Mesothelial cell of epicardium (in vitro differentiated cells): Measurements from ENCODE around the gene MTLN. TPM values are rescaled to one million over a fixed set of nuclear protein-coding genes. Genes with fewer than 3 reads are reported as not detected.
"Not testable (repeated sequence)": the region's sequence is repeated elsewhere in the genome, so short reads cannot be mapped to it uniquely, and the experiment has no call there.

Experiments
- DNase-seq, 2 experiments: peaks; one replicate each; pipeline ENCODE4 v3.0.0; 2021; ENCODE audit warnings: low spot score in 2 of 2; ENCODE audit not compliant: unreplicated experiment in 2 of 2
- H3K27ac Mint-ChIP-seq: 2 replicates; pipeline ENCODE4 v1.8.0; 2021; ENCODE audit warnings: mixed read lengths
- H3K27me3 Mint-ChIP-seq: 2 replicates; pipeline ENCODE4 v1.8.0; 2021; ENCODE audit warnings: low read depth, mixed read lengths
- H3K36me3 Mint-ChIP-seq: 2 replicates; pipeline ENCODE4 v1.8.0; 2021; ENCODE audit warnings: mixed read lengths
- H3K4me1 Mint-ChIP-seq: 2 replicates; pipeline ENCODE4 v1.8.0; 2021; ENCODE audit warnings: mixed read lengths
- H3K4me3 Mint-ChIP-seq: 2 replicates; pipeline ENCODE4 v1.8.0; 2021; ENCODE audit warnings: mild to moderate bottlenecking, moderate library complexity, mixed read lengths
- H3K9me3 Mint-ChIP-seq: 2 replicates; pipeline ENCODE4 v1.8.0; 2021; ENCODE audit warnings: mixed read lengths
- total RNA-seq: library from RNA; stranded (reverse); gene quantifications from 3 replicates; pipeline ENCODE4 v1.2.1, GENCODE V29; 2021
- TF ChIP-seq, protein P1 (sequence below): fragments of 200-600 bp; sonication (generic); IDR thresholded peaks from one replicate; pipeline ENCODE4 v1.5.0; 2021; ENCODE audit warnings: antibody characterized with exemption; ENCODE audit not compliant: unreplicated experiment

Gene MTLN, protein sequence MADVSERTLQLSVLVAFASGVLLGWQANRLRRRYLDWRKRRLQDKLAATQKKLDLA
- total RNA-seq = 6.9 to 10.1 TPM (median 7.6 TPM) in 3 replicates

DNA sequence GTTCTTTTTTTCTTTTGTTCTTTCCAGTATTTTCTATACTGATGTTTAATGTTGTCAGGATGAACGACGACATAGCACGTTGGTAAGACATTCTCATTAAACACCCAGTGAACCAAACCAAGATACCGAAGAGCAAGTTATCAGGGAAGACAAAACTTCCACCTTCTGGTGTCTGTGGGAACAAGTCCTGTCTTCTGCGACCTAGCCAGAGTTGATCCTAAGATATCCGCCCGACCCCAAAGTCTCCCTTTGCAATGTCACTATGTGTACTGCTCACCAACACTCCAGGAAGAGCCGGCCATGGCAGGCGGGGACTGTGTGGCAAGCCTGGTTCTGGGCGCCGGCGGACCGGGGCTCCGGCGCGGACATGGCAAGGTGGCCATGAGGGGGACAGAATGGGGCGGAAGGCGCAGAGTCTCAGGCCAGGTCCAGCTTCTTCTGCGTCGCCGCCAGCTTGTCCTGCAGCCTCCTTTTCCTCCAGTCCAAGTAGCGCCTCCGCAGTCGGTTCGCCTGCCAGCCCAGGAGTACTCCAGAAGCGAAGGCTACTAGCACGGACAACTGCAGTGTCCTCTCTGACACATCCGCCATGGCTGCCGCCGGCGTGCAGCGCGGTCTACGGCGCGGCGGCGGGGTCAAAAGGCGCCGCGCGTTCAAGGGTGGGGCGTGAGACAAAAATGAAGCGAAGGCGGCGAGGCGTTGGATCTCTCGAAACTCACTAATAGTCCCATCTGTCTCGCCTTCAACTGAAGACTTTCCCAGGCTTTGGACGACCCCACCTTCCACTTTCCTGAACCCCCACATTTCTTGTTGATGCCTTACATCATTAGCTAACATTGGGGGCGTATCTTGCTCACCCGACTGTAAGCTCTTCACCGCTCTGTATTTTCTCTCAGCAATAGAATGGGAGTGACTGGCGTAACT is at the start of gene MTLN:
Gene MTLN (minus strand): TSS at position 610 of the 921 bp plus-strand sequence. CDS start 22 bp downstream, at position 588.
- no peaks in the 10 kb centered on the region for H3K36me3 Mint-ChIP-seq
- H3K9me3 Mint-ChIP-seq = peaks cover 9% of the 10 kb centered on the region
- H3K4me3 Mint-ChIP-seq = peak within 1 kb of the TSS; percentile 84
- H3K27me3 Mint-ChIP-seq = peaks cover 19% of the 10 kb centered on the region
- peaks cover 4% of the 10 kb centered on the region for H3K4me1 Mint-ChIP-seq
- H3K27ac Mint-ChIP-seq = peak within 1 kb of the TSS; percentile 89
- peak in 1 of 2 experiments; percentile 40 for DNase-seq
- TF ChIP-seq, protein P1, sequence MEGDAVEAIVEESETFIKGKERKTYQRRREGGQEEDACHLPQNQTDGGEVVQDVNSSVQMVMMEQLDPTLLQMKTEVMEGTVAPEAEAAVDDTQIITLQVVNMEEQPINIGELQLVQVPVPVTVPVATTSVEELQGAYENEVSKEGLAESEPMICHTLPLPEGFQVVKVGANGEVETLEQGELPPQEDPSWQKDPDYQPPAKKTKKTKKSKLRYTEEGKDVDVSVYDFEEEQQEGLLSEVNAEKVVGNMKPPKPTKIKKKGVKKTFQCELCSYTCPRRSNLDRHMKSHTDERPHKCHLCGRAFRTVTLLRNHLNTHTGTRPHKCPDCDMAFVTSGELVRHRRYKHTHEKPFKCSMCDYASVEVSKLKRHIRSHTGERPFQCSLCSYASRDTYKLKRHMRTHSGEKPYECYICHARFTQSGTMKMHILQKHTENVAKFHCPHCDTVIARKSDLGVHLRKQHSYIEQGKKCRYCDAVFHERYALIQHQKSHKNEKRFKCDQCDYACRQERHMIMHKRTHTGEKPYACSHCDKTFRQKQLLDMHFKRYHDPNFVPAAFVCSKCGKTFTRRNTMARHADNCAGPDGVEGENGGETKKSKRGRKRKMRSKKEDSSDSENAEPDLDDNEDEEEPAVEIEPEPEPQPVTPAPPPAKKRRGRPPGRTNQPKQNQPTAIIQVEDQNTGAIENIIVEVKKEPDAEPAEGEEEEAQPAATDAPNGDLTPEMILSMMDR = no peak

DNA sequence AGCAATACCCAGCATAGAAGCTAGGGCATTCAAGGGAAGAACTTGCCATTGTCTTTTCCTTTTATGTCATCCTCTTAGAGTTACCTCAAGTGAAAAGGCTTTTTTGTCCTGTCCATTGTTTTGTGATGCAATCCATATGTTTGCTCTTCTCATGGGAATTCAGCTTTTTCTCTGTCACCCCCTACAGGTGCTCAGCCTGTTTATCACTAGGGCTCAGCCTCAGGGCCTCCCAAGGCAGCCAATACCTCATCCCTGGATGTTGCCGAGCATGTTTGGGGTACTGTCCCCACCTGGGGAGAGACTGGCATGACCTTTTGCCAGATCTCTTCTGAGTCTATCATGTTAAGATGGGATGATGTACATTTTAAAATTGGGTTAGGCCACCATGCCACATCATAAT is 49.6 kb upstream of the MTLN start:
- not testable (repeated sequence) for H3K36me3 Mint-ChIP-seq, H3K9me3 Mint-ChIP-seq, H3K4me1 Mint-ChIP-seq, H3K27me3 Mint-ChIP-seq, DNase-seq, H3K27ac Mint-ChIP-seq, H3K4me3 Mint-ChIP-seq

DNA sequence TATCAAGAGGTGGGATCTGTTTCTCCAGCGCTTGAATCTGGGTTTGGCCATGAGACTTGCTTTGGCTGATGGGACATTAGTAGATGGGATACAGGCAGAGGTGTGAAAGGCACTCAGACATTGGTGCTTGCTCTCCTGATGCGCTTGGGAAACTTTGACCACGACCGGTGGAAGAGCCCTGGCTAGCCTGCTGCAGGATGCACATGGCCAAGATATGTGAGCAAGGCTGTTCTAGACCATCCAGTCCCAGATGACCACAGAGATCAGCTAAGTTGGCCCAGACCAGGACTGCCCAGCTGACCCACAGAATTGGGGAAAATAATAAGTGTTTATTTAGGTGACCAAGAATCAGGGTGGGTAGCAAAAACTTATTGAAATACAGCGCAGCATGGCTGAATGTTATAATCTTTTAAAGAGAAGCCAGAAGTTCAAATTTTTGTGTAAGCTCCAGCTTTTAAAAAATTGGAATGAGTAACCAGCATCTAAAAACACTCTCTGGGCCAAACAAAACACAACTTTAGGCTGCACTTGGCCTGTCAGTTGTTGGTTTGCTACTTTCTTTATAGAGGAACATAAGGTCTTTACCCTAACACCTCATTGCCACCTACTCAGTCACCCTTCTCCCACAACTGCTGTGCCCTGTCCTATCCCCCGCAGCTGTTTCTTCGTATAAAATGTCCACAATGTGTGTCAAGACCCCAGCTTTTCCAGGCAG is 35.9 kb upstream of the MTLN start:
- not testable (repeated sequence) for H3K9me3 Mint-ChIP-seq, H3K27ac Mint-ChIP-seq, H3K4me3 Mint-ChIP-seq, H3K4me1 Mint-ChIP-seq, H3K36me3 Mint-ChIP-seq, DNase-seq, H3K27me3 Mint-ChIP-seq

DNA sequence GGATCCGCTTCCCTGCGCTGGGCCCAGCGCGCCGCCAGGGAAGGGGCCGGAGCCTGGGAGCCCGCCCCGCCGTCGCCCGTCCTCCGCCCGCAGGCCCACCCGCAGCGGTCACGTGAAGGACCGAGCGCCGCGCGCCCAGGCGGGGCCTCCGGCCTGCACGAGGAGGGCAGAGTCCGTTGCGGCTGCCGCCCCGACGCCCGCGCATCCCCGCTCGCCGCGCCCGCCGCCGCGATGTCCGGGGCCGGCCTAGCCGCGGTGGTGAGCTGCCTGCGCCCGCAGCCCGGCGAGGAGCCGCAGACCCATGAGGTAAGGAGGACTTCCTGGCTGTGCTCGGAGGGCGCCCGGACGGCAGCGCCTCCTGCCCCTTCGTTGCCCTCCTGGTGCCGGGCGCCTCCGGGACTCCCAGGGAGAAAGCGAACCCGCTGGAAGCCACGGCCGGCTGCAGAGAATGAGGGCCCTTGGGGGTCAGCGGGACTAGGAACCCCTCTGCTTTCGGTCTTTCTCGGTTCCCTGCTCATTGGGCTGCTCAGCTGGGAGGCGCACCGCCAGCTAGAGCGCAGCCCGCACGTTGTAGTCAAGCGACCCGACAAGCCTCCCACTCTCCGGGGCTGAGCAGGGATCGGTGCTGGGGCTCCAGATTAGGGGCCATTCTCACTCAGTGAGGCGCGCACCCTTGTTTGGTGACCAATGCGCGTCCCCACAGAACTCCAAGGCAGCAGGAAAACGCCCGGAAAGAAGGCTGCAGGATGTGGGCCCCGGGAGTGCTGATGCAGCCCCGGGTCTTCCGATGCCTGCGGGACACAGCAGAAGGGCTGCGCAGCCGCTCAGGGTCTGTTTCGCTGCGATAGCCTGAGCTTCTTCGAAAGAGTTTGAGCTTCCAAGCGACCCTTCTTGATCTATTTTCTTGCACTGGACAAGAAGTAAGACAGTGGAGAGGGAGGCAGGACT is 33.4 kb upstream of the MTLN start:
- H3K27me3 Mint-ChIP-seq, H3K36me3 Mint-ChIP-seq: not testable (repeated sequence)

DNA sequence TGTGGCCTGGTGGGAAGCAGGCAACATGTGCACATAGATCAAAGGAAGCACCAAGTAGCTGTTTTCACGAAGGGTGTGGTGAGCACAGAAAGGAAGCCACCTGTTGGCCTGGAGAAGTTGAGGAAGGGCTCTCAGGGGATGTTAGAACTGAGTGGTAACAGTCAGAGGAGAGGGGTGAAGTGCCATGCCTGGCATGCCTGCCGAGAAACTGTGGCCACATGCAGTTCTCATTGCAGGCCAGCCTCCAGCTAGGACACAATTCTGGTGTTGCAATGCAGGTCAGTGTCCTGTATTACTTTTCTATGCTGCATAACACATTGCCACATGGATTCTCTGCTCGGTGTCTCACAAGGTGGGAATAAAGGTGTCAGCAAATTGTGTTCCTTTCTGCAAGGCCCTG is 30.9 kb upstream of the MTLN start:
- H3K36me3 Mint-ChIP-seq, DNase-seq, H3K4me1 Mint-ChIP-seq, H3K27ac Mint-ChIP-seq, H3K27me3 Mint-ChIP-seq, H3K9me3 Mint-ChIP-seq, H3K4me3 Mint-ChIP-seq: not testable (repeated sequence)

More for the DNA sequence above, 33.4 kb upstream of the MTLN start:
- H3K4me3 Mint-ChIP-seq, H3K9me3 Mint-ChIP-seq, H3K4me1 Mint-ChIP-seq, H3K27ac Mint-ChIP-seq, DNase-seq: not testable (repeated sequence)

DNA sequence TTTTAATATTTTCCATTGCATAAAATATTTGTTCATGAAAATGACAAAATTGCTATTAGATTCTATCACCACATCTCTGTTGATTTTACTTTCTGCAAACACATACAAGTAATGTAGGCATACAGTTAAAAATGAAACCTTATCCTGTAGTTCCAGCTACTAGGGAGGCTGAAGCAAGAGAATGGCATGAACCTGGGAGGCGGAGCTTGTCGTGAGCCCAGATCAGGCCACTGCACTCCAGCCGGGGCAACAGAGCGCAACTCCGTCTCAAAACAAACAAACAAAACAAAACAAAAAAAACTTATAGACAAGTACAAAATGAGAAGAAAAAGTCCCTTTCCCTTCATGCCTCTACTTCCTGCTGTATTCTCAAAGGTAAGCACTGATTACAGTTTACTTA is 22.2 kb upstream of the MTLN start:
- not testable (repeated sequence) for H3K27me3 Mint-ChIP-seq, H3K4me3 Mint-ChIP-seq, H3K4me1 Mint-ChIP-seq, H3K36me3 Mint-ChIP-seq, H3K9me3 Mint-ChIP-seq, H3K27ac Mint-ChIP-seq, DNase-seq

DNA sequence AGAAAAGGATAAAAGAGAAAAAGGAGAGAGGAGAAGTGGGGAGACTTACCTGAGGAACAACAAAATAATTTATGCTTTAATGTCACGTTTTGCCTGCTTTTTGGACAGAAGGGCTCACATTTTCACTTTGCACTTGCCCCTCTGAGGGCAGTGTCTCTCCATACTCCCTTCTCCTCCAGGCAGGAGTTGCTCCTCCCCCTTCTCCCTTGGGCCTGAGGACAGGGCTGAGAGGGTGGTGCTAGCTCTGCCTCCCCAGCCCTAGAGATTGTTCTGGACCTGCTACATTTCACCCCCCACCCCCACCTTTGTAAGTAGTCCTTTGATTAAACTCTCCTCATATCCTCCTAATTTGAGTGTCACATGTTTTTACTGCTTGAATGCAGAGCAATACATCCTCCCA is 17.5 kb upstream of the MTLN start:
- H3K4me3 Mint-ChIP-seq, H3K4me1 Mint-ChIP-seq, DNase-seq, H3K27ac Mint-ChIP-seq, H3K9me3 Mint-ChIP-seq, H3K36me3 Mint-ChIP-seq: not testable (repeated sequence)
- peaks cover 24% of the 10 kb centered on the region for H3K27me3 Mint-ChIP-seq

DNA sequence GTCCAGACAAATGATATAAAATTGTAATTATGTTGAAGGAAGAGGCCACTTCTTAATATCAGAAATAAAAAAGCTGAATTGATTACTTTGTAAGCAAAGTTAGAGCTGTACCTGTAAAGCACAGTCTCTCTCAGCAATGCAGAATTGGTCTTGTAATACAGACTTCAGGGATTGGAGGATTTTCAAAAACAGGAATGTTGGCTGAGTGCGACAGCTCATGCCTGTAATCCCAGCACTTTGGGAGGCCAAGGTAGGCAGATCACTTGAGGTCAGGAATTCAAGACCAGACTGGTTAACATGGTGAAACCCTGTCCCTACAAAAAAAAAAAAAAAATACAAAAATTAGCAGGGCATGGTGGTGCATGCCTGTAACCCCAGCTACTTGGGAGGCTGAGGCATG is 10.3 kb upstream of the MTLN start:
- not testable (repeated sequence) for H3K27ac Mint-ChIP-seq, DNase-seq, H3K36me3 Mint-ChIP-seq, H3K4me3 Mint-ChIP-seq, H3K4me1 Mint-ChIP-seq, H3K9me3 Mint-ChIP-seq
- H3K27me3 Mint-ChIP-seq = peaks cover 70% of the 10 kb centered on the region
